ENCODE data around the gene NLGN4Y.

Gene NLGN4Y

DNA sequence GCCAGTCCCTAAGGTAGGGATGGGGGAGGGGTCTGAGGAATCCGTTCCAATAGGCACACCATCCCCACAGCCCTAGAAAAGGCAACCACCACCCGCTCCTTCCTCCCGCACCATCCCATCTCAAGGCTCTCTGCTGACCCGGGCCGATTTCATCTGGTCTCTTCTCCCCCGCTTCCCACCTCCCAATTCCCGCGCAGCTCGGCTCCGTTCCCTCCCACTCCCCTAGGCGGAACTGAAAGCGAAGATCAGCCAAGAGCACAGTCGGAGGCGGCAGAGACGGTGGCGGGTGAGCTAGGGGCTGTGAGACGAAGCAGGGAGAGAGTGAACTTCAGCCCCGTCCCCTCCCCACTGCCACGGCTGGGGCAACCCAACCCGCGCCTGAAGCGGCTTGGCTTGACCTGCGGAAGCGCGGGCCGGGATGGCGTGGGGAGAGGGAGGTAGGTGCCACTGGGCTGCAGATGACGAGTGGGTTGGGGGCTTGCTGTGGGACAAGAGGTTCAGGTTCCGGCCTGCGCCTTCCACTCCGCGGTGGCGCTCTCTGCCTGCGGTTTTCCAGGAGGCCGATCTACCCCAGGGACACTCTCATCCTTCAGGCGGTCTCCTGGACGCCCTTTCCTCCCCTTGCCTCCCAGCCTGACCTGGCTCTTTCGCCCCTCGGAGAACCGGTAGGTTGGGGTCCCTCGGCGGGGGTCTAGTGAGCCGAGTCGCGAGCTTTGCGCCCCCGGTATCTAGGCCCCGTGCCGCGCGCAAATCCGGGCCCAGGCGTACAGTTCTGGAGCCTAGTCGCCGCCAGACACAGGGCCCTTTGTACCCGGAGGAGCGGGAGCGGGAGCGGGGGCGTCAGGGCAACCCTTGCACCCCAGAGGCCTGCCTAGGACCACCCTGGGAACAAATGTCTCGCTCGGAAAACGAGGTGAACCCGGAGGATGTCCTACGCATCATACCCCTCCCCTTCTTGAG is at the start of gene NLGN4Y:
Gene NLGN4Y, plus strand, starts transcription at position 258 of the 960 bp plus-strand sequence. CDS start 97,591 bp downstream, outside the sequence.
- no peaks in the 10 kb centered on the region for H3K27me3 ChIP-seq (replicated peaks; ENCODE audit: control insufficient read depth, insufficient read depth, low read length)
- TF ChIP-seq, protein P1, sequence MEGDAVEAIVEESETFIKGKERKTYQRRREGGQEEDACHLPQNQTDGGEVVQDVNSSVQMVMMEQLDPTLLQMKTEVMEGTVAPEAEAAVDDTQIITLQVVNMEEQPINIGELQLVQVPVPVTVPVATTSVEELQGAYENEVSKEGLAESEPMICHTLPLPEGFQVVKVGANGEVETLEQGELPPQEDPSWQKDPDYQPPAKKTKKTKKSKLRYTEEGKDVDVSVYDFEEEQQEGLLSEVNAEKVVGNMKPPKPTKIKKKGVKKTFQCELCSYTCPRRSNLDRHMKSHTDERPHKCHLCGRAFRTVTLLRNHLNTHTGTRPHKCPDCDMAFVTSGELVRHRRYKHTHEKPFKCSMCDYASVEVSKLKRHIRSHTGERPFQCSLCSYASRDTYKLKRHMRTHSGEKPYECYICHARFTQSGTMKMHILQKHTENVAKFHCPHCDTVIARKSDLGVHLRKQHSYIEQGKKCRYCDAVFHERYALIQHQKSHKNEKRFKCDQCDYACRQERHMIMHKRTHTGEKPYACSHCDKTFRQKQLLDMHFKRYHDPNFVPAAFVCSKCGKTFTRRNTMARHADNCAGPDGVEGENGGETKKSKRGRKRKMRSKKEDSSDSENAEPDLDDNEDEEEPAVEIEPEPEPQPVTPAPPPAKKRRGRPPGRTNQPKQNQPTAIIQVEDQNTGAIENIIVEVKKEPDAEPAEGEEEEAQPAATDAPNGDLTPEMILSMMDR (IDR thresholded peaks at IDR 0.05; ENCODE audit: insufficient read depth, low read length, poor library complexity, severe bottlenecking) = no peak
- DNase-seq (ENCODE audit: extremely low read depth, insufficient read length) = no peak
- H3K36me3 ChIP-seq (ENCODE audit: control insufficient read depth, insufficient read depth, low read length) = no peaks in the 10 kb centered on the region
- H3K4me3 ChIP-seq (replicated peaks; ENCODE audit: low read depth, low read length) = no peak within 1 kb of the TSS

DNA sequence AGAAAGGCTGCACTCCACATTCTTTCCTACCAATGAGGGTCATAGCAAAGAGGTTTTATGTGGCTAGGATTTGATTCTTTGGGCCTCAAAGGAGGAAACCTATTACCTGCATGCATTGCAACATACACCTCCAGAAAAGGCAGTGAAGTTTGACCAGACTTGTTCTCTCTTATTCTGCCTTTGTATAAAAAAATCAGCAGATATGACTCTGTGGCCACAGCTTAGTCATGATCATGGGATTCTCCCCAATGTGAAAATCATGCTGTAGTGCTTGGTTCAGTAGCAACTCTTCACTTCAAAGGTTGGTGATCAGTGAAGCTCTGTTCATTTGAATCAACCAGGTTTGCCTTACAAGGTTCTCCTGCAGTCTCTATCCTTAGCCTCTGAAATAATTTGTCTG is 38.4 kb upstream of the NLGN4Y start:
- Histone ChIP-seq H3K4me3 (replicated peaks; ENCODE audit: low read depth, low read length) (no peak overlapping the region), H3K27me3 (replicated peaks; ENCODE audit: control insufficient read depth, insufficient read depth, low read length) (no peaks in the 10 kb centered on the region), H3K36me3 (ENCODE audit: control insufficient read depth, insufficient read depth, low read length) (no peaks in the 10 kb centered on the region)
- TF ChIP-seq, protein P1 (IDR thresholded peaks at IDR 0.05; ENCODE audit: insufficient read depth, low read length, poor library complexity, severe bottlenecking) = no peak
- DNase-seq (ENCODE audit: extremely low read depth, insufficient read length) = no peak

GRCh38 chrY:14490226-14490625 is 34.1 kb upstream of the NLGN4Y start:
- no peak overlapping the region for H3K4me3 ChIP-seq (replicated peaks; ENCODE audit: low read depth, low read length)
- no peaks in the 10 kb centered on the region for H3K36me3 ChIP-seq (ENCODE audit: control insufficient read depth, insufficient read depth, low read length)
- no peaks in the 10 kb centered on the region for H3K27me3 ChIP-seq (replicated peaks; ENCODE audit: control insufficient read depth, insufficient read depth, low read length)
- TF ChIP-seq, protein P1 (IDR thresholded peaks at IDR 0.05; ENCODE audit: insufficient read depth, low read length, poor library complexity, severe bottlenecking) = no peak
- DNase-seq (ENCODE audit: extremely low read depth, insufficient read length) = no peak

DNA sequence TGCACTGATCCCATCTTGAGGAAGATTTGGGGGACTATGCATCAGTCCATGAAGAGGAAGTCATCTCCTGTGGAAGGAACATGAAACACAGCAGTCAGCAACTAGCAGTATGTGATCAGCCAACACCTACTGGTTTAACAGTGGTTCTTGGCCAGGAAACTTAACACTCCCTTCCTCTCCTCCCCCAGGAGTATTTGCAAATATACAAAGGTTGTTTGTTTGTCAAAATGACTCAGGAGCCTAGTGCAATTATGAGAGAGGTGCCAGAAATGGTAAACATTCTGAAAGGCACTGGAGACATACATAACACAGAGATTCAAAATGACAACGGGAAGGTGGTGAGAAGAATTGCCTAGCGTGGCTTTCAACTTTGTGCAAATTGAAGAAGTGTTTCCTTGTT is 26.3 kb upstream of the NLGN4Y start:
- no peaks in the 10 kb centered on the region for H3K36me3 ChIP-seq (ENCODE audit: control insufficient read depth, insufficient read depth, low read length)
- TF ChIP-seq, protein P1 (IDR thresholded peaks at IDR 0.05; ENCODE audit: insufficient read depth, low read length, poor library complexity, severe bottlenecking) = no peak
- no peaks in the 10 kb centered on the region for H3K27me3 ChIP-seq (replicated peaks; ENCODE audit: control insufficient read depth, insufficient read depth, low read length)
- DNase-seq (ENCODE audit: extremely low read depth, insufficient read length) = no peak
- H3K4me3 ChIP-seq (replicated peaks; ENCODE audit: low read depth, low read length) = no peak overlapping the region

GRCh38 chrY:14504592-14504991 is 19.7 kb upstream of the NLGN4Y start:
- Histone ChIP-seq H3K4me3 (replicated peaks; ENCODE audit: low read depth, low read length) (no peak overlapping the region), H3K27me3 (replicated peaks; ENCODE audit: control insufficient read depth, insufficient read depth, low read length) (no peaks in the 10 kb centered on the region), H3K36me3 (ENCODE audit: control insufficient read depth, insufficient read depth, low read length) (no peaks in the 10 kb centered on the region)
- TF ChIP-seq, protein P1 (IDR thresholded peaks at IDR 0.05; ENCODE audit: insufficient read depth, low read length, poor library complexity, severe bottlenecking) = no peak
- no peak for DNase-seq (ENCODE audit: extremely low read depth, insufficient read length)

All from GM06990 (cell line).